HG03280 (cell line): Measurements from ENCODE around the gene MAPK8.
"Not testable (repeated sequence)": the region's sequence is repeated elsewhere in the genome, so short reads cannot be mapped to it uniquely, and the experiment has no call there.

Source experiments
- ATAC-seq: cut with Tn5 transposase; IDR thresholded peaks from one replicate; pipeline ENCODE4 v1.9.1; 2021; ENCODE audit warnings: mild to moderate bottlenecking, moderate library complexity; ENCODE audit not compliant: unreplicated experiment

The MAPK8 gene

DNA sequence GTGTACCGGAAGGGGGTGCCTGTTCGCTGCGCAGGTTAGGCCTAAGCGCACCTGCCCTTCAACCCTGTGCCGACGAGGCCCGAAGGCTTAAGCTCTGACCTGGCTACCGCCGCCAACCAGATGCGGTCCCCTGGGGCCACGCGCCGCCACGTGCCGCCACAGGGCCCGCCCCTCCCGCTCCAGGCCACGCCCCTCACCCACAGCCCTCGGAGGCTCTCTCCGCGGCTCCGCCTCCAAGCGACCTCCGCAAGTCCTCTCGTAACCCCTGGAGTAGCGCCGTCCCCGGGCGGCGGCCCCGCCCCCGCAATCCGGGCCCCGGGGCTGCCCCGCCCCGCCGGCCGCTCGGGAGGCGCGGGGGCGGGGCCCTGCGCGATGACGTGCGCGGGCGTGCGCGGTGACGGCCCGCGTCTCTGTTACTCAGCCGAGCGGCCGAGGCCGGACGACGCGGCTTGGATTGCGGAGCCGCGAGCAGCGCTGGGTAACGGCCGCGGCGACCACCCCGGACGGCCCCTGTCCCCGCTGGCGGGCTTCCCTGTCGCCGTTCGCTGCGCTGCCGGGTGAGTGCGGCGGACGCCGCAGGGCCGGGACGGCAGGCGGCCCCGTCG is at the start of gene MAPK8:
TSS of gene MAPK8 (plus strand) at position 413 of the 605 bp plus-strand sequence. CDS start 94,984 bp downstream, outside the sequence.
- ATAC-seq, result peak; percentile 88

DNA sequence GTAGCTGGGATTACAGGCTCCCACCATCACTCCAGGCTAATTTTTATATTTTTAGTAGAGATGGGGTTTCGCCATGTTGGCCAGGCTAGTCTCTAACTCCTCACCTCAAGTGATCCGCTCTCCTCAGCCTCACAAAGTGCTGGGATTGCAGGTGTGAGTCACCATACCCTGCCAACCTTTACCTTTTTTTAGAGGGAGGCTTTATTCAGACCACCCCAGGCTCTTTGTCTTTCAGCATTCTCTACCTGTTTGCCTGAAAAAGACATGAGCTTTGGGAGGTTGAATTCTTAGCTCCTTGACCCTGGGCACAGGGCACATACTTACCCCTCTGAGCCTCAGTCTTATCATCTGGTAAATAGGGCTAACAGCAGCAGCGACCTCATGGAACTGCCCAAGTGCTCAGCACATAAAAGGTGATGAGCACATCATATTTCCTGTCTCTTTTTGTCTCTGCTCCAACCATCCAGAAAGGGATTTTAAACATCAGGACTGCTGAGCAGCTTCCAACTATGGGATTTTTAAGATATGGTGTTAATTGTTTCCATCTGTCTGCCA is 49.0 kb upstream of the MAPK8 start:
- no peak for ATAC-seq

DNA sequence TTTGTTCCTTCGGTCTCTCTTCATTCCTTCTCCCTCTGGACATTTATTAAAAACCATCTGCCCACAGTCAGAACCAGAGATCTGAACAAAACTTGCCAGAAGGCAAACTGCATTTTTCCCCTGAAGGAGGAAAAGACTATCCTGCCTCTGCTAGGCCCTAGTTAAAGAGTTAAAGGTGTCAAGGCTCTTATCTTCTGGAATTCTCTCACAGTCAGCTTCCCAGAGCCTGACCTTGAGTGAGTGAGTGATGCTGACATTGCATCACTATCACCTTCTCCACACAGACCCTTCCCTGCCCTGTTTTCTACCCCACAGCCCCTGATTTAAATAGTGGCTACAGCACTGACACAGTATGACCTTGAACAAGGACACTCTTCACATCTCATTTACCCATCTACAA is 48.4 kb upstream of the MAPK8 start:
- ATAC-seq, result no peak

DNA sequence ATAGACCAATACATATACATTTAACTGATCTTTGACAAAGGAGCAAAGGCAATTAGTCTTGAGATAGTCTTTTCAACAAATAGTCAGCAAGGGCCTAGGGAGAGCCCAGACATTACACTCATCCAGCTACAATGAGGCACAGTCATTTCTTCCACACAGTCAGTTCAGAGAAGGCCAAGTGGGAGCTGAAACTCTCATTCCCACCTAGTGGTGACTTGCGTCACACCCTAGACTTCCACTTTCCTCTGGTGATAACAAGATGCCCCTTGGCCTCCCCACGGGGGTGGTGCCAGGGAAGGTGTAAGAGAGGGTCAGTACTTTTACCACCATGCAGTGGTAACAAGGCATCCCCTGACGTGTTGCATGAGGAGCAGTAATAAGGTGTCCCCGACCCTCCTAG is 39.9 kb upstream of the MAPK8 start:
- no peak for ATAC-seq

DNA sequence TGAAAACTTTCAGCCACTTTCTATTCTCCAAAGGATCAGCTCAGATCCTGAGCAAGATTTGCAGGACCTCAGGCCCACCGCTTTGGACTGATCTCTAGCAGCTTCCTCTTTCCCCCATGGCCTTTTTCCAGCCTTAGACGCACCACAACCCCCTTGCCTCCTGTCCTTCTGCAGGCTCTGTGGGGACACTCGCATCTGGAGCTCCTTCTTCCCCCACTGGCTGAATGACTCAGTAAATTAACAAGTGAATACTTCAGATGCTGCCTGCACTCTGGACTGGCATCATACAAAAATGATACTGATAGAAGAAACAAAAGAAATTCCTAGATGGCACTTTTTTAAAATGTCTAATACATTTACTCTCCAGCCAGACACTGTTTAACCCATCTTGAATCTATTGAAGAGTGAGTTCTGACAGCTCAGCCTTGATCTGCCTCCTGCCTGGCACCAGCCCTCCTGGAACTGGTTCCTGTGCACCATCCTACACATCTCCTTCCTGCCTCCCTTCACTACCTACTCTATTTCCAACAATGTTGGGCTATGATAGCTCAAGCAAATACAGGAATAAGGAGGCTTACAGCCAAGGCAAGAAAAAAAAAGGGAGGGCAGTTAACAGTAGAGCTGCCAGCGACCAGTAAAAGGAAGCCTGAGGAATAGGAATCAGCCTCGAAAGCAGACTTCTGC is 35.3 kb upstream of the MAPK8 start:
- ATAC-seq, result no peak

DNA sequence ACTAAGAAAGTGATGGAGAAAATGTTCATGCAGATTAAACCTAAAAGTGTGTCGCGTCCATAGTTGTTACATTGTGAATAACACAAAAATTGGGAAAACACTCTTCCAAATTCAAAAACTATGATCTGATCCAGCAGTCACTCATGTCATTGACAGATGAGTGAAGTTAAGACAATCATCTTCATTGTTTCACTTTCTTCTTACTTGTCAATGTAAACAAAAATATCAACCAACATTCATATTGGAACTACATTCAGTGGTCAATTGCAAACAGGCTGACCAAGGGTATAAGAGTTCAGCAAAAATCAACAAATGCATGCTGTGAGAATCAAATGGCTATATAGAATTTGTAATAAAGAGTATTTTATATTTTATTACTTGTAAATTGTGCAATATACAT is 33.8 kb upstream of the MAPK8 start:
- no peak for ATAC-seq

DNA sequence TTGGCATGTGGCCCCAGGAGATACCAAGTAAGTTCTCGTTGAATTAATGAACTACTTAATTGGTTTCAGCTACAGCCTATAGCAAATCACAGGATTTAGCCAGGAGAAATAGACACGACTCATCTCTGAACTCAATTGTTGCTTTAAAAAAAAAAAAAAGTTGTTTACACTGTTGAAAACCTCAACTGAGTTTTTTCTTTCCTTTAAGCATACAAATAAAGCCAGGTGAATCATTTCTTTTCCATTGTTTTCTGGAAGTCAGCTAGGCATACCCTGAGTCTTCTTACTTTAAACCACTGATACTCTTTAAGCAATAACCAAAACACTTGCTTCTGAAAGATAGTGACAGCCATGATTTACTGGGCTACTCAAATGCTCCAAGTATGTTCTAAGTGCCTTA is 32.7 kb upstream of the MAPK8 start:
- no peak for ATAC-seq

DNA sequence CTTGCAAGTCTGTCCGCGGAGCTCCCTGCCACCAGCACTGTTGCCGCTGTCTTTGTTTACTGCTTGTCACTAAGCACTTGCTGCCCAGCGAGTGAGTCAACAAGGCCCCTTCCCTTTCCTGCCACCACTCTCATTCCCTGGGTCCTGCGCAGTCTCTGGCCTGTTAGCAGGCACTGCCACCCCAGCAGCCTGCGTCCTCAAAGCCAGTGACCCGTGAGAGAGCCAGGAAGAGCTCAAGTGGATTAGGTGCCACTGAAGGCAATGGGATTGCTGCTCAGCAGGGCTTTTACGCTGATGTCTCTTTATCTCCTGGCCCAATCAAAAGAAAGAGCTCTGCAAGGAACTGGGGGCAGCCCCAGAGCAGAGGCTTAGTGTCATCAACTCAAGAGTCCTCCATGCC is 31.8 kb upstream of the MAPK8 start, which contains the start of gene FRMPD2:
TSS of gene FRMPD2 (minus strand) at position 61 of the 400 bp plus-strand sequence. CDS start 129 bp downstream, outside the sequence.
- no peak for ATAC-seq

DNA sequence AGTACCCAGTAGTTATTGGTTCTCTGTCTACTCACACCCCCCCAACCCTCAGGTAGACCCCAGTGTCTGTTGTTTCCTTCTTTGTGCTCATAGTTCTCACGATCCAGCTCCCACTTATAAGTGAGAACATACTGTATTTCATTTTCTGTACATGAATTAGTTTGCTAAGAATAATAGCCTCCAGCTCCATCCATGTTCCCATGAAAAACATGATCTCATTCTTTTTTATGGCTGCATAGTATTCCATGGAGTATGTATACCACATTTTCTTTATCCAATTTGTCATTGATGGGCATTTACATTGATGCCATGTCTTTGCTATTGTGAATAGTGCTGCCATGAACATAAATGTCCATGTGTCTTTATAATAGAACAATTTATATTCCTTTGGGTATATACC is 29.4 kb upstream of the MAPK8 start:
- no peak for ATAC-seq

DNA sequence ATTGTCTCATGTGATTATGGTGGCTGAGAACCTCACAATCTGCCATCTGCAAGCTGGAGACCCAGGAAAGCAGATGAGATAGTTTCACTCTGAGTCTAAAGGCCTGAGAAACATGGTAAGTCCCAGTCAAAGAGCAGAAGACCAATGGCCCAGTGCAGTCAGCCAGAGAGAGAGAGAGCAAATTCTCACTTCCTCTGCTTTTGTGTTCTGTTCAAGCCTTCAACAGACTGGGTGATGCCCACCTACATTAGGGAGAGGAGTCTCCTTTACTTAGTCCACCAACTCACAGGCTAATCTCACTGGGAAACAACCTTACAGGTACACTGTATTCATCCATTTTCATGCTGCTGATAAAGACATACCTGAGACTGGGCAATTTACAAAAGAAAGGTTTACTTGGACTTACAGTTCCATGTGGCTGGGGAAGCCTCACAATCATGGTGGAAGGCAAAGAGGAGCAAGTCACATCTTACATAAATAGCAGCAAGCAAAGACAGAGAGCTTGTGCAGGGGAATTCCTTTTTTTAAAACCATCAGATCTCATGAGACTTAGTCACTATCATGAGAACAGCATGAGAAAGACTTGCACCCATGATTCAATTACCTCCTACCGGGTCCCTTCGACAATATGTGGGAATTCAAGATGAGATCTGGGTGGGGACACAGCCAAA is 27.3 kb upstream of the MAPK8 start:
- ATAC-seq, result peak; percentile 79

DNA sequence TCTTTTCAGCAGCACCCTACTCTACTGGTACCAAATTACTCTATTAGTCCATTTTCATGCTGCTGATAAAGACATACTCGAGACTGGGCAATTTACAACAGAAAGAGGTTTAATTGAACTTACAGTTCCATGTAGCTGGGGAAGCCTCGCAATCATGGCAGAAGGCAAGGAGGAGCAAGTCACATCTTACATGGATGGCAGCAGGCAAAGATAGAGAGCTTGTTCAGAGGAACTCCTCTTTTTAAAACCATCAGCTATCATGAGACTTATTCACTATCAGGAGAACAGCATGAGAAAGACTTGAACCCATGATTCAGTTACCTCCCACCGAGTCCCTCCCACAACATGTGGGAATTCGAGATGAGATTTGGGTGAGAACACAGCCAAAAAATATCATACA is 24.8 kb upstream of the MAPK8 start:
- ATAC-seq, result not testable (repeated sequence)

DNA sequence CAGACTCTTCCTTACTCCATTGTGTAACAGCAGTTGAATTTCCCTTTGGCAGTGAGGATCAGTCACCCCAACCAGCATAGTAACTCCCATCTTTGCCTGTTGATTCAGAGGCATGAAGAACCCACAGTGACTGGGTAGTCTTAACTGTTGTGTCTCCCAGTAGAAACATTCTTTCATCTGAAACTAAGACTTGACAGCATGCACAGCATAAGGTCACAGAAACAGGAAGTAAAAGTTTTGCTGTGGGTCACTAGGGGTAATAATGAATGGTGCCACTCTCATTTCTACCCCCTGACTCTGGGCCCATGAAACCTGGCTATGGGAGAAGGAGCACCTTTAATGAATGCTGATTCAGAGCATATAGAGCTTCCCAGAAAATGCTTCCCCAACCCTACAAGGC is 23.6 kb upstream of the MAPK8 start:
- ATAC-seq, result peak; percentile 71

DNA sequence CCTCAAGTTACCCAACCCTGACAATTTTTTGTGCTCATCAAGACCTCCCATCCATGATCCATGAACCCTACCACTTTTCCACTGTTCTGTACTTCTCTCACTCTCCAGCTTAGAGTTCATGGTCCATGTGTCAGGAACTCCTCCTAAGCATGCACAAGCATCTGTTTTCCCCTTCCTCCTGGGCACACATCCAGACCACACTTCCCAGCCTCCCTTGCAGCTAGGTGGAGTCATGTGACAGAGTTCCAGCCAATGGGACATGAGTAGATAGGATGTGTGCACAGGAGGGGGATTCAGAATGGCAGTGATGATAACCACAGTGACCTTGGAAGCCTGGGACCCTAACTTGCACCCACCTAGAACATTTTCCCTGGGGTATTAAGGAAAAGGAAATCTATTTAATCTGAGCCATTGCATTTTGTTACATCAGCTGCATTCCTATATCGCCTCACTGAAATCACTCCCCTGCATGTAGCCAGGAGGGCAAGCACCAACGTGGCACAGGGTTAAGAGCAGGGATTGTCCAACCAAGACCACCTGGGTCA is 22.4 kb upstream of the MAPK8 start:
- no peak for ATAC-seq

DNA sequence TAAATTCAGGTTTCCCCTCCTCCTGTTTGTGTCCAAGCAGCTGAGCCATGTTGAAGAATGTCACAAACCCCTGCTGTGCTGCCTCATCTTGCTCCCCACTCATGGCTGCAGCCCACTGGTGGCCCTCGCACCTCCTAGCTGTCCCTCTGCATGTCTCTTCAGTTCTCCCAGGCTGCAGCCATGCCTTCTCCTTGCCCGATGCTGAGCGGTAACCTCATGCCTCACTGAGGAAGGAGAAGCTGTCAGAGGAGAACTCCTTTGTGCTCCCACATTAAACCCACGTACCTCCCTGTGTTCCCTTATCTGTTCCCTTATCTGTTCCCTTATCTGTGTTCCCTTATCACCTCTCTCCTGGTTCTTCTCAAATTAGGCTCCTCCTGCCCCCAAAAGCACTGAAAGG is 21.7 kb upstream of the MAPK8 start:
- ATAC-seq, result no peak

DNA sequence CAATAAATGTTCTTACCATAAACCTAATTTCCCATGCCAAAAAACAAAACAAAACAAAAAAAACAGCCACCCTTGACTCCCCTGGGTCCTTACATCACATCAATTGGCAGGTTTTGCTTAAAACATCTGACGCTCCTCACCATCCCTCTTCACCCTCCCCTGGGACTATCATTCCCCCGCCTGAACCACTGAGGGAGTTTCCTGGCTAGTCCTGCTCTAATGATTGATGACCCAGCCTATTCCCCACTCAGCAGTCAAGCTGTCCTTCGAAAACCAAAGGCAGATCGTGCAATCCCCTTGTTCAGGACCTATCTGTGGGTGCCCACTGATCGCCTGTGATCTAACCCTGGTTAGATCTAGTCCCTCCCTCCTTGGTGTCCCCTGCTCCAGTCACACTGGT is 20.8 kb upstream of the MAPK8 start:
- no peak for ATAC-seq

DNA sequence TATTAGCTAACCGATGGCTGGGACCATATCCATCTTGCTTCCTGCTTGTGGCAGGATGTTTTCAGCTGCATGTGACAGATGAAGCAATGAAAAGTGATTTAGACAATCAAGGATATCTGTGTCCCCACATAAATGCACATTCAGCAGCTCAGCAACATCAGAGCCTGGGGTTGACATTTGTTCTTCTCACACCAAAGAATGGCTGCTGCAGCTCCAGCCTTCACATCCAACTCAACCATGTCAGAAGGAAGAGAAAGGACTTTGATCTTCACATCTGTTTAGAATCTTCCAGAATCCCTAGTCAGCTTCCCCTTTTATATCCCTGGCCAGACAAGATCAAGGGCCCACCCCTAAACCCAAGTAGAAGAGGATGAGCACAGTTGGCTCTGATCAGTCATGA is 20.1 kb upstream of the MAPK8 start:
- no peak for ATAC-seq

DNA sequence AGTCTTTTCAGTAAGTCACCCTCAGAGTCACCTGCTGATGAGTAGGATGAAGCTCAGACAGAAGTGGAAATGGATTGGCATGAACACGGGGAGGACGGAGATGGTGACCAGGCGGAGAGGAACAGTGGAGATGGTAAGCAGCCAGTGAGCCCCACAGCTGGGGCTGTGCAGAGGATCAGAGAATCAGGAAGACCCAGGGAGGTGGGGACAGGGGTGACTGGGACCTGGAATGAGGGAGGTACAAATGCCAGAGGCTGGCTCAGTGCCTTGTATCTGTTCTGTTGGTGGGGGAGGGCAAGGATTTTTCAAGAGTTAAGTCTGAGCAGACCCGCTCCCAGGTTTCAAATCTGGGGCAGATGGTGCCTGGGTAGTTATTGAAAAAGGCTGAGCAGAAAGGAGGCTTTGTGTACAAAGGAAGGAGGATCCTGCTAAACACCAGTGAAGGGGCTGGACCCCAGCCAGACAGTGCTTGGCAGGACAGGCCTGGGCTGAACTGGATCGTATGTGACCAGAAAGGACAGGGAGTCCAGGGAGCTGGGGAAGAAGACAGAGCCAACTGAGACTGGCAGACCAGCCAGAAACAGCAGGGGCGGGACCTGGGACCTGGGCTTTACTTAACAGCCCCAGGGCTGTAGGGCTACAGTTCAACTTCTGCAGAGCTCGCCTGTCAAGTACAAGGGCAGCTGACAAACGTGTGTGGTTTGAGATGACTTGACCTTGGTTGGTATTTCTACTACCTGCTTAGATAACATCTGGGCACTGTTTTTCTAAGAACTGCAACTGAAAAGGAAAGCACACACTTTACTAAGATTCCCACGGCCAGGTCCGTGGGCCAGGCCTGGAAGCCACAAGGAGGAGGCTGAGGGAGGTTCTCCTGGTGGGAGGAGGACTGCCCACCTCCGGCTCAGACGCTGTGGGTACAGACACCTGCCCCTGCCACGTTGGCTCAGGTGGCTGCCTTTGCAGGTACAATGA is 18.8 kb upstream of the MAPK8 start:
- peak; percentile 56 for ATAC-seq

DNA sequence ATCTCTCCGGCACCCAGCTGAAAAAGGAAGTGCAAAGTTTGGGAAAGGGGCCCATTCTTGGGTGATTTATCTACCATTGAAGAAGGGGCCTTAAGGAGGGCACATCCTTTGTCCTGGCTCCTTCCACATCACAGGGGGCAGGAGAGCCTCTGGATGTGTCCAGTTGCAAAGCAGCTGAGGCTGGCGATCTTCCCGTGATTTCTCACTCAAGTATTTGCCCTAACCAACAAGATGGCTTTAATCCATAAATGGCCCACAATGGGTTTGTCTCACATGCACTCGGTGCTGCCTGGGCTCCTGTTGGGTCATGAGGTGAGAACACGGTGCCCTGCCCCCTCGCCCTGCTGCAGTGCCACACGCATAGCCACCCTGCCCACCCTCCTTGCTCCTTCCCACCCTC is 17.8 kb upstream of the MAPK8 start:
- no peak for ATAC-seq

DNA sequence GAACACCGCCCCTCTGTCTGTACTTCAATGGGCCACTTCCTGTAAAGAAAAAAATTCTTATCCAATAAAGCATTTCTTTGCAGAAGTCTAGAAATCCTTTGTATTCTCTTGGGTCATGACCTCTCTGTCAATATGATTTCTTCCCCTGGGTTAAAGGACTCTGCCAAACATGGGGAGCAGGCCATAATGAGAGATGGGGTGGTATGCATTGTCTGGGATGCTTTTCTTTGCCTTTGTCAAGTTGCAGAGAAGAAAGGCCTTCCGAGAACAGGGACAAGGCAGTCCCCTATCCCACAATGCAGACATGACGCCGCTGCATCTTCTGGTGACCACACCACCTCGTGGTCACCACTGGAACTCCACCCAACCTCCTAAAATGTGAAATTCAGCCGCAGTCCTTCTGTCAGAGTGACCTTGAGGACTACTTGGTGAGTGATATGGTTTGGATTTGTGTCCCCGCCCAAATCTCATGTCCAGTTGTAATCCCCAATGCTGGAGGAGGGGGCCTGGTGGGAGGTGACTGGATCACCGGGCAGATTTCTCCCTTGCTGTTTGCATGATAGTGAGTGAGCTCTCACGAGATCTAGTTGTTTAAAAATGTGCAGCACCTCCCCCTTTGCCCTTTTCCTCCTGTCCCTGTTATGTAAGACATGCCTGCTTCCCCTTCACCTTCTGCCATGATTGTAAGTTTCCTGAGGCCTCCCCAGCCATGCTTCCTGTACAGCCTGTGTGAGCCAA is 16.8 kb upstream of the MAPK8 start:
- peak; percentile 63 for ATAC-seq

DNA sequence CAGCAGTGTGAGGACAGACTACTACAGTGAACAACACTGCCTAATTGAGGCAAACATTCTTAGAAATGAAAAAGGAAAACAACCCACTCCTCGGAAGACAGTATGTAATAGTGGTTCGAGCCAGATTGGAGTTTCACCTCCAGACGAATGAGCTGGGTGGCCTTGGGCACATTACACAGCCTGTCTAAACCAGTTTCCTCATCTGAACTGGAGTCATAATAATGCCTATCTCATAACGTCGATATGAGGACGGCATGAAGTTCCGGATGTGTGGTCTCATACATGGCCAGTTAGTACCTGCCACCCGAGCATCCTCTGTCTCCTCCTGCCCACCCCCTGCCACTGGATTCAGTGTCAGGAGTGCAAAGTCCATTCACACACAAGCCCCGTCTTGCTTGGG is 16.2 kb upstream of the MAPK8 start:
- no peak for ATAC-seq
